ENCODE results near the gene TDRD1. TPM values are rescaled to one million over a fixed set of nuclear protein-coding genes. Genes with fewer than 3 reads are reported as not detected.

Gene TDRD1
- total RNA-seq, 1 donor from 2014 or later = not detected

DNA sequence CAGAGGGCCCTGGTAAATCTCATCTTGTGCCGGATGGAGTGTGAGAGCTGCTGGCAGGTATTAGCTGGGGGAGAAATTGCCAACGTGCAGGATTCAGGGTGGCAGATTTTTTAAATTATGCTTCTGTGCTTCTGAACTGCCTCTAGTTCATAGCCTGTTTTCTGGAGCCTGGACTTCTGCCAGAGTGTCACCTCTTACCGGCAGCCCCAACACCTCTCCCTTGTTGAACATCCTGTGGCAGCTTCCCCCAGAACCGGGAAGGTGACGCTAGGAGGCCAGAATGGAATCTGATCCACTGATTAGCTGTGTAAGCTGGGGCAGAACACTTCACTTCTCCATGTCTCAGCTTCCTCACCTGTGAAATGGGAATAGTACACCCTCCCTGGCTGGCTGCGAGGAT lies 65.0 kb downstream of the TDRD1 start:
- Mint-ChIP-seq H3K27ac (no peak overlapping the region), H3K4me1 (peaks cover 20% of the 10 kb centered on the region), H3K4me3 (no peak overlapping the region), H3K9me3 (no peaks in the 10 kb centered on the region), H3K27me3 (ENCODE audit: low read depth) (peaks cover 48% of the 10 kb centered on the region), H3K36me3 (no peaks in the 10 kb centered on the region)
- TF ChIP-seq CTCF (IDR thresholded peaks at IDR 0.05; ENCODE audit: unreplicated experiment) = no peak
- DNase-seq (ENCODE audit: low spot score in 2 of 2, unreplicated experiment in 2 of 2) = no peak

DNA sequence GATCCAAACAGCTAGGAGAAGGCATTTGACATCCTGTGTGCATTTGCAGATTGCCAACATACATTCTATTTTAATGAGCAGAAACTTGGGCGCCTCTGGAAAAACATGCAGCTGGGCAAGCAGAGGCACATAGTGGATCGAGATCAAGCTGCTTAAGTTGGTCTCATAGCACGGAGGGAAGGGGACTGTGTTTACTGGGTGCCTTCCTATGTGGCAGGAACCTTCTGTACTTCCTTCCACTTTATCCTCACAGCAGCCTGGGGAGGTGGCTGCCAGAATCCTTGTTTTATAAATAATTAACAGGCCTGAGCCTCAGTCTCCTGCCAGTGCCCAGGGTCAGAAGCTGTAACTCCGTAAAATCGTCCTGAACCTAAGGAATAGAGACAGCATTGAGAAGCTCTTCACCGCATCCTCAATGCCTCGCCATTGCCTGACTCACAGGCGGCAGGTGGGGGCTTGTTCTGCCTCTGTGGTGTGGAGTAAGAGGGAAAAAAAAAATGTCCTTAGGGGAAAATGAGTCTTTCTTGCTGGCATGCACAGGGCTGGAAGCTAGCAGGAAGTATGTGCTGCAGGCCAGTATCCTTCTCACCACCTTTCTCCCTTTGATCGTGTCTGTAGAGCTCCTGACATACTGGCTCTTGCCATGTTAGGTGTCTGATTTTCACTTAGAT lies 66.1 kb downstream of the TDRD1 start:
- H3K4me1 Mint-ChIP-seq = peaks cover 25% of the 10 kb centered on the region
- H3K36me3 Mint-ChIP-seq = peaks cover 5% of the 10 kb centered on the region

DNA sequence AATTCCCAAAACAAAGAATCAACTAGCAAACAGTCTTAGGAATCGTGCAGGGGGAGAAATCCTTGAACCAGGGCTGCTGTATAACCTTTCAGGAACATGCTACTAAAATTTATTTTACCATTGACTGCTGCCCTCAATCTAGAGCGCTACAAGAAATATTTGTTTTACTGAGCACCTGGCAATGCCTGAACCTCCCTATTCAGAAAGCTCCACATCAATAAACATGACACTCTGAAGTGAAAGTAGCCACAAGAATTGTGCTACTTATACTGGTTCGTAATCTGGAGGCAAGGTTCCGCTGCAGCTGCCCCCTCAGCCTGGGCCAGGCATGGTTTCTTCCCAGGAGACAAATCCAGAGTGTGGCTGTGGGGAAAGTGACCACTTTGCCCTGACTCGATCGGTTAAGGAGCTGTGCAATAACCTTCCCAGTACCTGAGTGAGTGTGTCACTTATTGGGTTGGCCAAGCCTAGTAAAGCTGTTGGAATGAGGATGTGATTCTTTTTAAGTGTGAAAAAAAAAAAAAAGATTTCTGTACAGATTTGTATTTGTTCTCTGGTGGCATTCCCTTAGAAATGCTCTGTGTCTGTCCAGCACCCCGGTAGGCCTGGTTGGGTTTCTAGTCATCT lies 67.6 kb downstream of the TDRD1 start:
- H3K36me3 Mint-ChIP-seq = peaks cover 5% of the 10 kb centered on the region
- no peak for TF ChIP-seq CTCF (IDR thresholded peaks at IDR 0.05; ENCODE audit: unreplicated experiment)
- no peaks in the 10 kb centered on the region for H3K9me3 Mint-ChIP-seq
- no peak overlapping the region for H3K4me3 Mint-ChIP-seq
- DNase-seq (ENCODE audit: low spot score in 2 of 2, unreplicated experiment in 2 of 2) = no peak
- no peak overlapping the region for H3K27ac Mint-ChIP-seq
- H3K27me3 Mint-ChIP-seq (ENCODE audit: low read depth) = peaks cover 27% of the 10 kb centered on the region
- H3K4me1 Mint-ChIP-seq = peaks cover 25% of the 10 kb centered on the region

More for the DNA sequence above, 66.1 kb downstream of the TDRD1 start:
- TF ChIP-seq CTCF (IDR thresholded peaks at IDR 0.05; ENCODE audit: unreplicated experiment) = no peak
- no peak for DNase-seq (ENCODE audit: low spot score in 2 of 2, unreplicated experiment in 2 of 2)
- no peaks in the 10 kb centered on the region for H3K9me3 Mint-ChIP-seq
- peak overlapping the region; percentile 2 for H3K27ac Mint-ChIP-seq
- peaks cover 40% of the 10 kb centered on the region for H3K27me3 Mint-ChIP-seq (ENCODE audit: low read depth)
- H3K4me3 Mint-ChIP-seq = no peak overlapping the region

DNA sequence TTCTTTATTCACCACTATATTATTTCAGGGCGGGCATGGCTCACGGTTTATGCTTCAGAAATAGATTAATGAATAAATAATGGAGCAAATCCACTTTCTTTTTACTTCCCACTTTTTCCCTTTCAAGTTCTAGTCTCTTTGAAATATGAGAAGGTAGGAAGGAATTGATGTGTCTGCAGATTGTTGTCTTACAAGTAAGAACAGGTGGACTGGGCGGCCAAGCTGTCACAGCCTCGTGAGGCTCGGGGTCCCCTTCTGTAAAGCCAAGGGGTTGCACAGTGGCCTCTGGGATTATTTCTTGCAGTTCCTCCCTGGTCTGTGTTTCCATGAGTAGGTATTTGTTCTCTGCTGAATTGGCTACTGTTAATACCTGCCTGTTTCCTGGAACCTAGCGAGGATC lies 71.1 kb downstream of the TDRD1 start:
- DNase-seq (ENCODE audit: low spot score in 2 of 2, unreplicated experiment in 2 of 2) = no peak
- peaks cover 20% of the 10 kb centered on the region for H3K36me3 Mint-ChIP-seq
- no peak overlapping the region for H3K4me3 Mint-ChIP-seq
- no peak for TF ChIP-seq CTCF (IDR thresholded peaks at IDR 0.05; ENCODE audit: unreplicated experiment)
- peaks cover 9% of the 10 kb centered on the region for H3K27me3 Mint-ChIP-seq (ENCODE audit: low read depth)
- no peak overlapping the region for H3K27ac Mint-ChIP-seq
- peaks cover 21% of the 10 kb centered on the region for H3K4me1 Mint-ChIP-seq
- H3K9me3 Mint-ChIP-seq = no peaks in the 10 kb centered on the region

DNA sequence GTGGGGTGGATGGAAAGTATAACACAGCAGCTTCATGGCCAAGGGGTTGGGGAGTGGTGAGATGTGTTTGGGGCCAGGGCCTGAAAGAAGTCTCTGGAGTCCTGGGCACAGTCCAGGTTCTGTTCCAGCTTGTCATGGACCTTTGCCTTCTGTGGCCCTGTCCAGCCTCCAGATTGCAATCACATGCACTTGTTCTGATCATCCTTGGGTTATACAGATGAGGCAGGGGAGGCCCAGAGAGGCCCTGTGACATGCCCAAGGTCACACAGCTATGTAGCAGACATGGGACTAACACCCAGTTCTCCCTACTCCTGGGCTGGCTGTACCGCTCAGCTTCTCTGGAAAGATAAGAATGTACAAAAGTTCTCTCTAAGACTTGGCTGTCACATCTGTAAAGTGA lies 71.6 kb downstream of the TDRD1 start:
- no peak overlapping the region for H3K27ac Mint-ChIP-seq
- peaks cover 23% of the 10 kb centered on the region for H3K36me3 Mint-ChIP-seq
- DNase-seq (ENCODE audit: low spot score in 2 of 2, unreplicated experiment in 2 of 2) = no peak
- peaks cover 7% of the 10 kb centered on the region for H3K27me3 Mint-ChIP-seq (ENCODE audit: low read depth)
- no peak overlapping the region for H3K4me3 Mint-ChIP-seq
- no peak for TF ChIP-seq CTCF (IDR thresholded peaks at IDR 0.05; ENCODE audit: unreplicated experiment)
- H3K9me3 Mint-ChIP-seq = no peaks in the 10 kb centered on the region
- peaks cover 16% of the 10 kb centered on the region for H3K4me1 Mint-ChIP-seq
